Upper lobe of left lung (tissue), 6 donors: ENCODE data around the gene TBCD. TPM values are rescaled to one million over a fixed set of nuclear protein-coding genes. Genes with fewer than 3 reads are reported as not detected.

Experiments used
- ATAC-seq, 2 donors: fragments of 200-7000 bp; cut with Tn5 transposase; one replicate each; pipeline ENCODE4 v1.9.1; 2022; ENCODE audit warnings: mild to moderate bottlenecking in 2 of 2, moderate library complexity in 2 of 2; ENCODE audit not compliant: low FRiP score in 2 of 2
- DNase-seq, 2 donors: peaks; one replicate each; pipeline ENCODE4 v3.0.0-alpha.2; 2019 to 2020
- H3K27ac ChIP-seq, 4 donors: fragments of 200-600 bp; sonication (generic); one replicate each; pipeline ENCODE4 v1.5.1; 2016 to 2019
- H3K27me3 ChIP-seq, 4 donors: fragments of 200-600 bp; sonication (generic); one replicate each; pipeline ENCODE4 v1.5.1; 2017 to 2019
- H3K36me3 ChIP-seq, 4 donors: fragments of 200-600 bp; sonication (generic); one replicate each; pipeline ENCODE4 v1.5.1; 2016 to 2019
- H3K4me1 ChIP-seq, 4 donors: fragments of 200-600 bp; sonication (generic); one replicate each; pipeline ENCODE4 v1.5.1; 2018 to 2019
- H3K4me3 ChIP-seq, 4 donors: fragments of 200-600 bp; sonication (generic); one replicate each; pipeline ENCODE4 v1.5.1; 2017 to 2019; ENCODE audit warnings: mild to moderate bottlenecking in 2 of 4, moderate library complexity in 1 of 4
- H3K9me3 ChIP-seq, 4 donors: fragments of 200-600 bp; sonication (generic); one replicate each; pipeline ENCODE4 v1.5.1; 2018 to 2019
- CTCF ChIP-seq, 6 experiments: fragments of 450-650 bp in 4 of 6; fragments of 200-600 bp in 2 of 6; sonication (generic) in 2 of 6; IDR thresholded peaks; one replicate each; pipeline ENCODE4 v1.5.1; 2016 to 2019; ENCODE audit warnings: antibody characterized with exemption in 6 of 6
- EP300 ChIP-seq, 4 donors: sonication (generic); formaldehyde crosslinking; IDR thresholded peaks; one replicate each; pipeline ENCODE4 v1.5.1; 2017; ENCODE audit warnings: antibody characterized with exemption in 4 of 4, control low read depth in 2 of 4
- POLR2A ChIP-seq, 4 donors: fragments of 450-650 bp; IDR thresholded peaks; one replicate each; pipeline ENCODE4 v1.5.1; 2016 to 2017; ENCODE audit warnings: antibody characterized with exemption in 4 of 4, mild to moderate bottlenecking in 2 of 4
- POLR2AphosphoS5 ChIP-seq, 2 donors: sonication (generic); formaldehyde crosslinking; IDR thresholded peaks; one replicate each; pipeline ENCODE4 v1.5.1; 2017; ENCODE audit warnings: antibody characterized with exemption in 2 of 2
- WGBS, 2 donors: methylation state at CpG; one replicate each; pipeline ENCODE4 v1.1.5; 2017 to 2018; 5-methylcytosine and 5-hydroxymethylcytosine counted together
- total RNA-seq, 6 donors: library from RNA; depleted of rRNA in 4 of 6; stranded (reverse); fragments of >200 nt in 4 of 6; gene quantifications; one replicate each; pipeline versions ENCODE4 v1.1.0 to v1.2.1, GENCODE V29; 2016 to 2021
- donor health status: DM: no; HTN: no; CAD: no; lungs with moderate emphysema.
- donor health status: DM: no; HTN: yes; CAD: no; lungs with severe emphysema.

Gene TBCD
- total RNA-seq, 6 donors from 2014 or later, result 71.3 to 262 (median 104) TPM

- Histone ChIP-seq H3K4me1 (peaks cover 5 to 11% (median 10%) of the 10 kb centered on the region in 4 donors), H3K36me3 (peaks cover 0 to 24% (median 10%) of the 10 kb centered on the region in 4 donors), H3K27ac (no peak overlapping the region), H3K9me3 (no peaks in the 10 kb centered on the region), H3K27me3 (no peaks in the 10 kb centered on the region), H3K4me3 (no peak overlapping the region)
- TF ChIP-seq POLR2AphosphoS5 (IDR thresholded peaks at IDR 0.05) (no peak), EP300 (IDR thresholded peaks at IDR 0.05) (no peak), POLR2A (IDR thresholded peaks at IDR 0.05) (no peak), CTCF (IDR thresholded peaks at IDR 0.05) (no peak)
- 80 to 85% methylated on average over 12 of the region's 12 CpGs for WGBS, 2 donors
- ATAC-seq (no peak), DNase-seq (no peak)
Observed at GRCh38 chr17:82780195-82780594, 28.3 kb downstream of the TBCD start.

DNA sequence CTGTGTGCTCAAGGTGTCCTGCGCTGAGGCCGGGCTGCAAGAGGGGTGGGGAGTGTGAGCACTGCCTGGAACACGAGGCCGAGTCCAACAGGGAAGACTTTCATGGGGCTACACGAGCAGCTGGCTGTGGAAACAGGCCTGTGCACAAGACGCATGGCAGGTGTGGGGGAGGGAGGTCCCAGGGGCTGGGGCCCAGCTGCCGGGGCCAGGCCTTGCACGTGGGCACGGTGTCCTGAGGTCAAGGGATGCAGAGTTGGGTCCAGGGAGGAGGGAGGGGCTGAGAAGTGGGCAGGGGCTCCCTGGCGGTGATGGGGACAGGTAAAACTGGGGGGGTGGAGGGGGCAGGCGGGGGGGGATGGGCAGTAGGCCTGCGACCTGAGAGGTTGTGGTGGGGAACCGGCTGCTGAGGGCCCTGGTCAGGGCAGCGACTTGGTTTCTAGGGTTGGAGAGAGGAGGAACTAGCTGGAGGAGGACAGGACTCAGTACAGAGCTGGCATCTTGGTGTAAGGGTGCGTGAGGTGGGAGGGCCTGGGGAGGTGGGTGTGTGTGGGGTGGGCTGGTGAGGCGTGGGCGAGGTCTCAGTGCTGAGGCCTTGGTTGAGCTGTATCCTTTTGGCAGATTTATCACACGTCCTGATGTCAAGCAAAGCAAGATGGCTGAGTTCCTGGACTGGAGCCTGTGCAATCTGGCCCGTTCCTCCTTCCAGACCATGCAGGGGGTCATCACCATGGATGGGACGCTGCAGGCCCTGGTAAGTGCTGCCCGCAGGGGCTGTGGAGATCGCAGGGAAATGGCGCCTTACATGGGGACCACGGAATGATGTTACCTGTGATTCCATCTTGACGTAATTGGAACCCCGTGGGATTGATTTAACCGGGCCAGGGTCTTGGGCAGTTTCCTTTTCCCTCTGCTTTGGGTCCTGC is 29.4 kb downstream of the TBCD start:
- peaks cover 3 to 10% (median 9%) of the 10 kb centered on the region in 4 donors for H3K4me1 ChIP-seq
- ATAC-seq, result peak; percentile 8 to 17
- no peak overlapping the region for H3K4me3 ChIP-seq
- H3K36me3 ChIP-seq, result peaks cover 0 to 22% (median 10%) of the 10 kb centered on the region in 4 donors
- no peak for DNase-seq
- H3K9me3 ChIP-seq, result no peaks in the 10 kb centered on the region
- TF ChIP-seq CTCF (IDR thresholded peaks at IDR 0.05), result no peak
- no peak for TF ChIP-seq POLR2A (IDR thresholded peaks at IDR 0.05)
- TF ChIP-seq EP300 (IDR thresholded peaks at IDR 0.05), result no peak
- TF ChIP-seq POLR2AphosphoS5 (IDR thresholded peaks at IDR 0.05), result no peak
- H3K27ac ChIP-seq, result no peak overlapping the region
- H3K27me3 ChIP-seq, result no peaks in the 10 kb centered on the region
- WGBS, 2 donors, result 84 to 85% methylated on average over 27 of the region's 27 CpGs

GRCh38 chr17:82781894-82782274 is 30.0 kb downstream of the TBCD start:
- Histone ChIP-seq H3K4me1 (peaks cover 3 to 10% (median 9%) of the 10 kb centered on the region in 4 donors), H3K36me3 (peaks cover 0 to 21% (median 10%) of the 10 kb centered on the region in 4 donors), H3K27ac (peak overlapping the region in 2 of 4 donors; percentile 52 to 69), H3K4me3 (no peak overlapping the region), H3K27me3 (no peaks in the 10 kb centered on the region), H3K9me3 (no peaks in the 10 kb centered on the region)
- TF ChIP-seq POLR2AphosphoS5 (IDR thresholded peaks at IDR 0.05), result no peak
- peak; percentile 92 to 96 (median 94) for TF ChIP-seq CTCF (IDR thresholded peaks at IDR 0.05)
- 28 to 40% methylated on average over 5 to 8 of the region's 8 CpGs for WGBS, 2 donors
- ATAC-seq, result peak; percentile 95 to 97
- peak; percentile 89 to 96 for DNase-seq

GRCh38 chr17:82782657-82783207 is 30.9 kb downstream of the TBCD start:
- DNase-seq (peak in 1 of 2 donors; percentile 23), ATAC-seq (no peak)
- H3K27ac ChIP-seq, result peak overlapping the region in 2 of 4 donors; percentile 52 to 69
- no peaks in the 10 kb centered on the region for H3K27me3 ChIP-seq
- peaks cover 0 to 21% (median 10%) of the 10 kb centered on the region in 4 donors for H3K36me3 ChIP-seq
- WGBS, 2 donors, result 75 to 82% methylated on average over 42 of the region's 42 CpGs
- TF ChIP-seq CTCF (IDR thresholded peaks at IDR 0.05) (no peak), EP300 (IDR thresholded peaks at IDR 0.05) (no peak), POLR2A (IDR thresholded peaks at IDR 0.05) (no peak), POLR2AphosphoS5 (IDR thresholded peaks at IDR 0.05) (no peak)
- no peaks in the 10 kb centered on the region for H3K9me3 ChIP-seq
- no peak overlapping the region for H3K4me3 ChIP-seq
- H3K4me1 ChIP-seq, result peaks cover 3 to 10% (median 9%) of the 10 kb centered on the region in 4 donors
